ENCODE data around the gene UBA1.

Gene UBA1

GRCh38 chrX:47226531-47227333 lies 33.1 kb downstream of the UBA1 start:
- no peak for DNase-seq (ENCODE audit: low read depth)
- no peak for TF ChIP-seq CTCF (conservative IDR thresholded peaks at IDR 0.05; ENCODE audit: control insufficient read depth, insufficient read depth, low read depth, low read length)
- H3K4me3 ChIP-seq (ENCODE audit: control insufficient read depth, low read depth, low read length): no peak overlapping the region

- no peak overlapping the region for H3K4me3 ChIP-seq (ENCODE audit: control insufficient read depth, low read depth, low read length)
- DNase-seq (ENCODE audit: low read depth): no peak
Observed at GRCh38 chrX:47227334-47227583, 33.6 kb downstream of the UBA1 start.

GRCh38 chrX:47228550-47229270 lies 35.1 kb downstream of the UBA1 start:
- no peak for TF ChIP-seq CTCF (conservative IDR thresholded peaks at IDR 0.05; ENCODE audit: control insufficient read depth, insufficient read depth, low read depth, low read length)

More at GRCh38 chrX:47227334-47227583, 33.6 kb downstream of the UBA1 start:
- no peak for TF ChIP-seq CTCF (conservative IDR thresholded peaks at IDR 0.05; ENCODE audit: control insufficient read depth, insufficient read depth, low read depth, low read length)

GRCh38 chrX:47229427-47229826 lies 35.8 kb downstream of the UBA1 start:
- H3K4me3 ChIP-seq (ENCODE audit: control insufficient read depth, low read depth, low read length): no peak overlapping the region
- DNase-seq (ENCODE audit: low read depth): no peak
- TF ChIP-seq CTCF (conservative IDR thresholded peaks at IDR 0.05; ENCODE audit: control insufficient read depth, insufficient read depth, low read depth, low read length): no peak

More at GRCh38 chrX:47228550-47229270, 35.1 kb downstream of the UBA1 start:
- no peak for DNase-seq (ENCODE audit: low read depth)
- no peak overlapping the region for H3K4me3 ChIP-seq (ENCODE audit: control insufficient read depth, low read depth, low read length)

GRCh38 chrX:47230136-47230868 lies 36.7 kb downstream of the UBA1 start:
- no peak for TF ChIP-seq CTCF (conservative IDR thresholded peaks at IDR 0.05; ENCODE audit: control insufficient read depth, insufficient read depth, low read depth, low read length)
- H3K4me3 ChIP-seq (ENCODE audit: control insufficient read depth, low read depth, low read length): no peak overlapping the region
- DNase-seq (ENCODE audit: low read depth): no peak

GRCh38 chrX:47231167-47231566 lies 37.5 kb downstream of the UBA1 start:
- no peak overlapping the region for H3K4me3 ChIP-seq (ENCODE audit: control insufficient read depth, low read depth, low read length)
- no peak for TF ChIP-seq CTCF (conservative IDR thresholded peaks at IDR 0.05; ENCODE audit: control insufficient read depth, insufficient read depth, low read depth, low read length)
- DNase-seq (ENCODE audit: low read depth): no peak
